Measurements from ENCODE around the gene ALDH1A2. TPM values are rescaled to one million over a fixed set of nuclear protein-coding genes. Genes with fewer than 3 reads are reported as not detected.

ALDH1A2 gene
- total RNA-seq, 1 donor from 2014 or later = 0.91 TPM

- Mint-ChIP-seq H3K4me1 (no peaks in the 10 kb centered on the region), H3K9me3 (no peaks in the 10 kb centered on the region), H3K27me3 (ENCODE audit: low read depth) (no peaks in the 10 kb centered on the region), H3K27ac (ENCODE audit: unreplicated experiment) (no peak overlapping the region), H3K36me3 (ENCODE audit: low read depth) (no peaks in the 10 kb centered on the region), H3K4me3 (no peak overlapping the region)
- TF ChIP-seq, protein P1, sequence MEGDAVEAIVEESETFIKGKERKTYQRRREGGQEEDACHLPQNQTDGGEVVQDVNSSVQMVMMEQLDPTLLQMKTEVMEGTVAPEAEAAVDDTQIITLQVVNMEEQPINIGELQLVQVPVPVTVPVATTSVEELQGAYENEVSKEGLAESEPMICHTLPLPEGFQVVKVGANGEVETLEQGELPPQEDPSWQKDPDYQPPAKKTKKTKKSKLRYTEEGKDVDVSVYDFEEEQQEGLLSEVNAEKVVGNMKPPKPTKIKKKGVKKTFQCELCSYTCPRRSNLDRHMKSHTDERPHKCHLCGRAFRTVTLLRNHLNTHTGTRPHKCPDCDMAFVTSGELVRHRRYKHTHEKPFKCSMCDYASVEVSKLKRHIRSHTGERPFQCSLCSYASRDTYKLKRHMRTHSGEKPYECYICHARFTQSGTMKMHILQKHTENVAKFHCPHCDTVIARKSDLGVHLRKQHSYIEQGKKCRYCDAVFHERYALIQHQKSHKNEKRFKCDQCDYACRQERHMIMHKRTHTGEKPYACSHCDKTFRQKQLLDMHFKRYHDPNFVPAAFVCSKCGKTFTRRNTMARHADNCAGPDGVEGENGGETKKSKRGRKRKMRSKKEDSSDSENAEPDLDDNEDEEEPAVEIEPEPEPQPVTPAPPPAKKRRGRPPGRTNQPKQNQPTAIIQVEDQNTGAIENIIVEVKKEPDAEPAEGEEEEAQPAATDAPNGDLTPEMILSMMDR (conservative IDR thresholded peaks at IDR 0.05) = no peak
- no peak for DNase-seq (ENCODE audit: low read depth, low spot score)
Observed at GRCh38 chr15:57951328-57951932, 114.1 kb downstream of the ALDH1A2 start.

- Mint-ChIP-seq H3K27me3 (ENCODE audit: low read depth) (no peaks in the 10 kb centered on the region), H3K4me1 (no peaks in the 10 kb centered on the region), H3K36me3 (ENCODE audit: low read depth) (no peaks in the 10 kb centered on the region), H3K27ac (ENCODE audit: unreplicated experiment) (no peak overlapping the region), H3K9me3 (no peaks in the 10 kb centered on the region), H3K4me3 (no peak overlapping the region)
- DNase-seq (ENCODE audit: low read depth, low spot score) = no peak
- TF ChIP-seq, protein P1 (conservative IDR thresholded peaks at IDR 0.05) = no peak
Observed at GRCh38 chr15:57950381-57950946, 115.0 kb downstream of the ALDH1A2 start.

GRCh38 chr15:57949374-57949943 is 116.1 kb downstream of the ALDH1A2 start:
- Mint-ChIP-seq H3K27ac (ENCODE audit: unreplicated experiment) (no peak overlapping the region), H3K36me3 (ENCODE audit: low read depth) (no peaks in the 10 kb centered on the region), H3K9me3 (no peaks in the 10 kb centered on the region), H3K27me3 (ENCODE audit: low read depth) (no peaks in the 10 kb centered on the region), H3K4me3 (no peak overlapping the region), H3K4me1 (no peaks in the 10 kb centered on the region)
- DNase-seq (ENCODE audit: low read depth, low spot score) = no peak
- TF ChIP-seq, protein P1 (conservative IDR thresholded peaks at IDR 0.05) = no peak

GRCh38 chr15:57948351-57949289 is 116.9 kb downstream of the ALDH1A2 start:
- Mint-ChIP-seq H3K4me3 (no peak overlapping the region), H3K4me1 (no peaks in the 10 kb centered on the region), H3K27ac (ENCODE audit: unreplicated experiment) (no peak overlapping the region), H3K27me3 (ENCODE audit: low read depth) (no peaks in the 10 kb centered on the region), H3K9me3 (no peaks in the 10 kb centered on the region), H3K36me3 (ENCODE audit: low read depth) (no peaks in the 10 kb centered on the region)
- DNase-seq (ENCODE audit: low read depth, low spot score) = no peak
- TF ChIP-seq, protein P1 (conservative IDR thresholded peaks at IDR 0.05) = no peak

DNA sequence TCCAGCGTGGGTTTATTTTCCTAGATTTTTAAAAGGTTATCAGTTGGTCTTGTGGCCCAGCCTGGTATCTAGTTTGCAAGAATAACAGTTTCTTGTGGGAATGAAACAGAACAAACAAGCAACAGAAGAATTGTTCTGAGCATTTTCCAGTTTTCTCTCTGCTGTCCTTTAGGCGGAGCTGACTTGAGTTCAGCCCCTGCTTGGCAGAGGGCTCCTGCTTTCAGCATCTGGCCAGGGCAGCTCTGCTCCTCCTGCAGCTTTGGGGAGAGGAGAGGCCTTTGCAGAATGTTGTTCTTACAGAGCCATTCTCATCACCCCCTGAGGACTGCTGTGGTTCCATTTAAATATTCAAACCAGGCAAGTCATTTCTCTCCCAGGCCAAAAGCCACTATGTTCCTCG is 117.7 kb downstream of the ALDH1A2 start:
- no peak for DNase-seq (ENCODE audit: low read depth, low spot score)
- Mint-ChIP-seq H3K4me1 (no peaks in the 10 kb centered on the region), H3K9me3 (no peaks in the 10 kb centered on the region), H3K36me3 (ENCODE audit: low read depth) (no peaks in the 10 kb centered on the region), H3K27me3 (ENCODE audit: low read depth) (no peaks in the 10 kb centered on the region), H3K27ac (ENCODE audit: unreplicated experiment) (no peak overlapping the region), H3K4me3 (no peak overlapping the region)
- TF ChIP-seq, protein P1 (conservative IDR thresholded peaks at IDR 0.05) = no peak

All from neural crest cell (in vitro differentiated cells).